ENCODE results near the gene RNF223.
"Not testable (repeated sequence)": the region's sequence is repeated elsewhere in the genome, so short reads cannot be mapped to it uniquely, and the experiment has no call there.

The RNF223 gene

DNA sequence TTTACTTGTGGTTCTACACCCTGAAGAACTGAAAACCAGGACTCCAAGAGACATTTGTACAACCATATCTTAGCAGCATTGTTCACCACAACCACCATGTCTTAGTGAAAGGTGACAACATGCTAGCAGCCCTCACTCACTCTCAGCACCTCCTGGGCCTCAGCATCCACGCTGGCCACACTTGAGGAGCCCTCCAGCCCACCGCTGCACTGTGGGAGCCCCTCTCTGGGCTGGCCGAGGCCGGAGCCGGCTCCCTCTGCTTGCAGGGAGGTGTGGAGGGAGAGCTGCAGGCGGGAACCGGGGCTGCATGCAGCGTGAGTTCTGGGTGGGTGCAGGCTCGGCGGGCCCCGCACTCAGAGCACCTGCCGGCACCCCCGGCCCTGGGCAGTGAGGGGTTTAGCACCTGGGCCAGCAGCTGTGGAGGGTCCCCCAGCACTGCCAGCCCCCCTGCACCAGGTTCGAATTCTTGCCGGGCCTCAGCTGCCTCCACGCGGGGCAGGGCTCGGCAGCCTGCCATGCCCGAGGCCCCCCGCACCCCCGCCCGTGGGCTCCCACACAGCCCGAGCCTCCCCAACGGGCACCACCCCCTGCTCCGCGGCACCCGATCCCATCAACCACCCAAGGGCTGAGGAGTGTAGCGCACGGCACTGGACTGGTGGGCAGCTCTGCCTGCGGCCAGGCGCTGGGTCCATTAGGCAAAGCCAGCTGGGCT lies 32.6 kb upstream of the RNF223 start:
- Histone ChIP-seq H3K36me3 (ENCODE audit: control insufficient read depth in 2 of 2, insufficient read depth in 2 of 2, low read length in 2 of 2) (peaks cover 0 to 3% of the 10 kb centered on the region in 2 donors), H3K9ac (ENCODE audit: low read length in 2 of 2) (no peak overlapping the region)

DNA sequence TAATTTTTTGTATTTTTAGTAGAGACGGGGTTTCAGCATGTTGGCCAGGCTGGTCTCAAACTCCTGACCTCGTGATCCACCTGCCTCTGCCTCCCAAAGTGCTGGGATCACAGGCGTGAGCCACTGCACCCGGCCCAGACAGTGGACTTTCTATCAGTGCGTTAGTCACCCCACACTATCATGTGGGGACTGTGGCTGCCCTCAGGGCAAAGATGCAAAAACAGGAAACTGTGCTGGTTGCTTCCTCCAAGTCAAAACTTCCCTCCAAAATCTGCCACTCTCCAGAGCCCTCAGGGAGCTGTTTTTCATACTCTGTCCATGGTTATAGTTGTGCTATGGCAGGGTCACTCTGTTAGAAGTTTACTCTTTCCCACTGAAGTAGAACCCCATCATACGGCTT lies 30.0 kb upstream of the RNF223 start:
- H3K36me3 ChIP-seq (ENCODE audit: control insufficient read depth in 2 of 2, insufficient read depth in 2 of 2, low read length in 2 of 2); H3K27ac ChIP-seq (ENCODE audit: low read length); H3K9ac ChIP-seq (ENCODE audit: low read length in 2 of 2); H3K9me3 ChIP-seq (ENCODE audit: control insufficient read depth in 2 of 2, low read length in 2 of 2); H3K27me3 ChIP-seq (ENCODE audit: control insufficient read depth in 1 of 2, insufficient read depth in 2 of 2, low read length in 2 of 2); H3K4me3 ChIP-seq (ENCODE audit: low read length in 2 of 2); H3K4me1 ChIP-seq (ENCODE audit: control insufficient read depth, insufficient read depth, low read length): not testable (repeated sequence)

More for the DNA sequence above, 32.6 kb upstream of the RNF223 start:
- no peak overlapping the region for H3K4me3 ChIP-seq (ENCODE audit: low read length in 2 of 2)
- H3K9me3 ChIP-seq (ENCODE audit: control insufficient read depth in 2 of 2, low read length in 2 of 2), result no peaks in the 10 kb centered on the region
- no peak overlapping the region for H3K27ac ChIP-seq (ENCODE audit: low read length)
- no peaks in the 10 kb centered on the region for H3K27me3 ChIP-seq (ENCODE audit: control insufficient read depth in 1 of 2, insufficient read depth in 2 of 2, low read length in 2 of 2)
- no peaks in the 10 kb centered on the region for H3K4me1 ChIP-seq (ENCODE audit: control insufficient read depth, insufficient read depth, low read length)

DNA sequence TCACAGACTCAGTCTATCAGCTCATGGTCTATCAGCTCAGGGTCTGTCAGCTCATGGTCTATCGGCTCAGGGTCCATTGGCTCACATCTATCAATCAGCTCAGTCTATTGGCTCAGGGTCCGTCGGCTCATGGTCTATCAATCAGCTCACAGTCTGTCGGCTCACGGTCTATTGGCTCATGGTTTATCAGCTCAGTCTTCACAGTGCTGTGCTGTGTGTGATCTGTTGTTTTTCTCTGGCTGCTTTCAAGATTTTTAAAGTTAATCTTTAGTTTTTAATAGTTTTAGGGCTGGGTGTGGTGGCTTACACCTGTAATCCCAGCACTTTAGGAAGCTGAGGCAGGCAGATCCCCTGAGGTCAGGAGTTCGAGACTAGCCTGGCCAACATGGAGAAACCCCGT lies 27.4 kb upstream of the RNF223 start:
- no peaks in the 10 kb centered on the region for H3K27me3 ChIP-seq (ENCODE audit: control insufficient read depth in 1 of 2, insufficient read depth in 2 of 2, low read length in 2 of 2)
- no peak overlapping the region for H3K27ac ChIP-seq (ENCODE audit: low read length)
- H3K9ac ChIP-seq (ENCODE audit: low read length in 2 of 2), result no peak overlapping the region
- no peaks in the 10 kb centered on the region for H3K36me3 ChIP-seq (ENCODE audit: control insufficient read depth in 2 of 2, insufficient read depth in 2 of 2, low read length in 2 of 2)
- H3K4me1 ChIP-seq (ENCODE audit: control insufficient read depth, insufficient read depth, low read length), result no peaks in the 10 kb centered on the region
- H3K4me3 ChIP-seq (ENCODE audit: low read length in 2 of 2), result no peak overlapping the region
- peaks cover 0 to 2% of the 10 kb centered on the region in 2 donors for H3K9me3 ChIP-seq (ENCODE audit: control insufficient read depth in 2 of 2, low read length in 2 of 2)

DNA sequence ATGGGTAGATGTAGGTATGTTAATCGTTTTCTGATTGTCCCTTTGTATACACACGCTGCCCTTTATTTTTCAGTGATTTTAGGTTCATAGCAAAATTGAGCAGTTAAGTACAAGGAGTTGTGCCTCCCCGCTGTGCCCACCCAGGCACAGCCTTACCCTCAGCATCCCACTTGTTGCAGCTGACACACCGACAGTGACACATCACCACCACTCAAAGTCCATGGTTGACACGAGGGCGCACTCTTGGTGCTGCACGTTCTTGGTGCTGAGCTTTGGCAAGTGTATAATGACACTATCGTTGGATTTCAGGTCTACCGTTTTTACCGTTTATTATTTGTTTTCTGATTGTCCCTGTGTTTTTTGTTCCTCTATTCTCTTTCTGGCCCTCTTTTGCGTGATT lies 26.2 kb upstream of the RNF223 start:
- Histone ChIP-seq H3K9ac (ENCODE audit: low read length in 2 of 2) (no peak overlapping the region), H3K9me3 (ENCODE audit: control insufficient read depth in 2 of 2, low read length in 2 of 2) (peaks cover 0 to 2% of the 10 kb centered on the region in 2 donors), H3K4me1 (ENCODE audit: control insufficient read depth, insufficient read depth, low read length) (no peaks in the 10 kb centered on the region), H3K27me3 (ENCODE audit: control insufficient read depth in 1 of 2, insufficient read depth in 2 of 2, low read length in 2 of 2) (no peaks in the 10 kb centered on the region), H3K27ac (ENCODE audit: low read length) (no peak overlapping the region), H3K4me3 (ENCODE audit: low read length in 2 of 2) (no peak overlapping the region), H3K36me3 (ENCODE audit: control insufficient read depth in 2 of 2, insufficient read depth in 2 of 2, low read length in 2 of 2) (no peaks in the 10 kb centered on the region)

DNA sequence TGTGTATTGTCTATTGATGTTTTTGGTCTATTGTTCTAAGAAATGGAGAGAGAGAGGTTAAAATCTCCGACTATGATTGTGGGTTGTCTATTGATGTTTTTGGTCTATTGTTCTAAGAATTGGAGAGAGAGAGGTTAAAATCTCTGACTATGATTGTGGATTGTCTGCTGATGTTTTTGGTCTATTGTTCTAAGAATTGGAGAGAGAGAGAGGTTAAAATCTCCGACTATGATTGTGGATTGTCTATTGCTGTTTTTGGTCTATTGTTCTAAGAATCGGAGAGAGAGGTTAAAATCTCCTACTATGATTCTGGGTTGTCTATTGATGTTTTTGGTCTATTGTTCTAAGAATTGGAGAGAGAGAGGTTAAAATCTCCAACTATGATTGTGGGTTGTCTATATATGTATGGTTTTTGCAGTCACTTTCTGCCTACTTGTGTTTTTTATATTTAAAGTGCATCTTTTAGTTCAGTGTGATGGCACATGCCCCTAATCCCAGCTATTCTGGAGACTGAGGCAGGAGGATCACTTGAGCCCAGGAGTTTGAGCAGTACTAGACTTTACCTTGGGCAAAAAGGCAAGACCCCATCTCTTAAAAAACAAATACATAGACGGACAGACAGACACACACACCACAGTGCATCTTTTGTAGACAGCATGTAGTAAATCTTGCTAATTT lies 25.5 kb upstream of the RNF223 start:
- no peak overlapping the region for H3K27ac ChIP-seq (ENCODE audit: low read length)
- H3K4me3 ChIP-seq (ENCODE audit: low read length in 2 of 2), result no peak overlapping the region
- no peaks in the 10 kb centered on the region for H3K4me1 ChIP-seq (ENCODE audit: control insufficient read depth, insufficient read depth, low read length)
- H3K36me3 ChIP-seq (ENCODE audit: control insufficient read depth in 2 of 2, insufficient read depth in 2 of 2, low read length in 2 of 2), result no peaks in the 10 kb centered on the region
- H3K27me3 ChIP-seq (ENCODE audit: control insufficient read depth in 1 of 2, insufficient read depth in 2 of 2, low read length in 2 of 2), result no peaks in the 10 kb centered on the region
- H3K9ac ChIP-seq (ENCODE audit: low read length in 2 of 2), result no peak overlapping the region
- H3K9me3 ChIP-seq (ENCODE audit: control insufficient read depth in 2 of 2, low read length in 2 of 2), result peaks cover 0 to 2% of the 10 kb centered on the region in 2 donors

DNA sequence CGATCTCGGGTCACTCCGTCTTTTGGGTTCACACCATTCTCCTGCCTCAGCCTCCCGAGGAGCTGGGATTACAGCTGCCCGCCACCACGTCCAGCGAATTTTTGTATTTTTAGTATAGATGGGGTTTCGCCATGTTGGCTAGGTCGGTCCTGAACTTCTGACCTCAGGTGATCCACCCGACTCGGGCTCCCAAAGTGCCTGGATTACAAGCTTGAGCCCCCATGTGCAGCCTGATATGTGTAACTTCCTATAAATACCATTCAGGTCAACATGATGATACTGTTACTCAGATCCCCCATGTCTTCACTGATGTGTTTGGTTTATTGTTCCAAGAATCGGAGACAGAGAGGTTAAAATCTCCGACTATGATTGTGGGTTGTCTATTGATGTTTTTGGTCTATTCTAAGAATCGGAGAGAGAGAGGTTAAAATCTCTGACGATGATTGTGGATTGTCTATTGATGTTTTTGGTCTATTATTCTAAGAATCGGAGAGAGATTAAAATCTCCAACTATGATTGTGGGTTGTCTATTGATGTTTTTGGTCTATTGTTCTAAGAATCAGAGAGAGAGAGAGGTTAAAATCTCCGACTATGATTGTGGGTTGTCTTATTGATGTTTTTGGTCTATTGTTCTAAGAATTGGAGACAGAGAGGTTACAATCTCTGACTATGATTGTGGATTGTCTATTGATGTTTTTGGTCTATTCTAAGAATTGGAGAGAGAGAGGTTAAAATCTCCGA lies 24.7 kb upstream of the RNF223 start:
- H3K9me3 ChIP-seq (ENCODE audit: control insufficient read depth in 2 of 2, low read length in 2 of 2), result peaks cover 0 to 2% of the 10 kb centered on the region in 2 donors
- H3K4me1 ChIP-seq (ENCODE audit: control insufficient read depth, insufficient read depth, low read length), result no peaks in the 10 kb centered on the region
- no peak overlapping the region for H3K4me3 ChIP-seq (ENCODE audit: low read length in 2 of 2)
- no peaks in the 10 kb centered on the region for H3K27me3 ChIP-seq (ENCODE audit: control insufficient read depth in 1 of 2, insufficient read depth in 2 of 2, low read length in 2 of 2)
- no peak overlapping the region for H3K27ac ChIP-seq (ENCODE audit: low read length)
- no peaks in the 10 kb centered on the region for H3K36me3 ChIP-seq (ENCODE audit: control insufficient read depth in 2 of 2, insufficient read depth in 2 of 2, low read length in 2 of 2)
- no peak overlapping the region for H3K9ac ChIP-seq (ENCODE audit: low read length in 2 of 2)

DNA sequence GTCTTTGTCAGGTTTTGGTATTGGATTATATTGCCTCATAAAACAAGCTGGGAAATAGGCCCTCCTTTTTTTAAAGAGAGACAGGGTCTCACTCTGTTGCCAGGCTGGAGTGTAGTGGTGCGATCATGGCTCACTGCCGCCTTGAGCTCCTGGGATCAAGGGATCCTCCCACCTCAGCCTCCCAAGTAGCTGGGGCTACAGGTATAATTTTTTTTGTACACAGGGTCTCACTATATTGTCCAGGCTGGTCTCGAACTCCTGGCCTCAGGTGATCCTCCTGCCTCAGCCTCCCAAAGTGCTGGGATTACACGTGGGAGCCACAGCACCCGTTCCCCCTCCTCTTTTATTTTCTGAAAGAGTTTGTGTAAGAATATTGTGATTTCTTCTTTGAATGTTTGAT lies 22.0 kb upstream of the RNF223 start:
- H3K27ac ChIP-seq (ENCODE audit: low read length); H3K36me3 ChIP-seq (ENCODE audit: control insufficient read depth in 2 of 2, insufficient read depth in 2 of 2, low read length in 2 of 2); H3K9ac ChIP-seq (ENCODE audit: low read length in 2 of 2); H3K4me3 ChIP-seq (ENCODE audit: low read length in 2 of 2); H3K27me3 ChIP-seq (ENCODE audit: control insufficient read depth in 1 of 2, insufficient read depth in 2 of 2, low read length in 2 of 2); H3K4me1 ChIP-seq (ENCODE audit: control insufficient read depth, insufficient read depth, low read length); H3K9me3 ChIP-seq (ENCODE audit: control insufficient read depth in 2 of 2, low read length in 2 of 2): not testable (repeated sequence)

DNA sequence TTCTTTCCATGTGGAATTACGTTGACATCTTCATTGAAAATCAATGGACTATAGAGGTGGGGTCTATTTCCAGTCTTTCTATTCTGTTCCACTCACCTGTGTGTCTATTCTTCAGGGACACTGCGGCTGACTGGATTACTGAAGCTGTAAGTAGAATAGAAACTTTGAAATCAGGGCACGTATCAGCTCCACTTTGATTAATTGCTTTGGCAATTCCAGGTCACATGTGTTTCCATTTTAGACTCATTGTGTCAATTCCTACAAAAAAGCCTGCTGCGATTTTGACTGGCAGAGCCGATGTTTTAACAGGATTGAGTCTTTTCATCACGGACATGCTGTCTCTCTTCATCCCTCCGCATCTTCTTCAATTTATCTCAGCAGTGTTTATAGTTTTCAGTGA lies 20.9 kb upstream of the RNF223 start:
- Histone ChIP-seq H3K9ac (ENCODE audit: low read length in 2 of 2) (no peak overlapping the region), H3K4me3 (ENCODE audit: low read length in 2 of 2) (no peak overlapping the region), H3K9me3 (ENCODE audit: control insufficient read depth in 2 of 2, low read length in 2 of 2) (no peaks in the 10 kb centered on the region), H3K36me3 (ENCODE audit: control insufficient read depth in 2 of 2, insufficient read depth in 2 of 2, low read length in 2 of 2) (no peaks in the 10 kb centered on the region), H3K27ac (ENCODE audit: low read length) (no peak overlapping the region), H3K4me1 (ENCODE audit: control insufficient read depth, insufficient read depth, low read length) (no peaks in the 10 kb centered on the region), H3K27me3 (ENCODE audit: control insufficient read depth in 1 of 2, insufficient read depth in 2 of 2, low read length in 2 of 2) (no peaks in the 10 kb centered on the region)

DNA sequence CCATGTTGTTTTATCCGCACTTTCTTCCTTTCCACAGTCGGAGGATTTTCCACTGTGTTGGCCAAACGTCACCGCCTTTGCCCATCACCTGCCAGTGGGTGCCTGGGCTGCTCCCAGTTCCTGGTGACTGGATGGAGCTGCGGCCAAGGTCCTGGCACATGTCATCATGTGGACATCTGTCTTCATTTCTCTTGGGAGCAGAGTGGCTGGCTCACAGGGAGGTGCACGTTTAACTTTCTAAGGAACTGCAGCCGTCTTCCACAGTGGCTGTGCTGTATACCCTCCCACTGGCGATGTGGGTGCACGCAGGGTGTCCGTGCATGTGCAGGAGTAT lies 19.5 kb upstream of the RNF223 start:
- Histone ChIP-seq H3K4me3 (ENCODE audit: low read length in 2 of 2) (no peak overlapping the region), H3K27me3 (ENCODE audit: control insufficient read depth in 1 of 2, insufficient read depth in 2 of 2, low read length in 2 of 2) (no peaks in the 10 kb centered on the region), H3K27ac (ENCODE audit: low read length) (no peak overlapping the region), H3K4me1 (ENCODE audit: control insufficient read depth, insufficient read depth, low read length) (no peaks in the 10 kb centered on the region), H3K9ac (ENCODE audit: low read length in 2 of 2) (no peak overlapping the region), H3K36me3 (ENCODE audit: control insufficient read depth in 2 of 2, insufficient read depth in 2 of 2, low read length in 2 of 2) (no peaks in the 10 kb centered on the region), H3K9me3 (ENCODE audit: control insufficient read depth in 2 of 2, low read length in 2 of 2) (no peaks in the 10 kb centered on the region)

DNA sequence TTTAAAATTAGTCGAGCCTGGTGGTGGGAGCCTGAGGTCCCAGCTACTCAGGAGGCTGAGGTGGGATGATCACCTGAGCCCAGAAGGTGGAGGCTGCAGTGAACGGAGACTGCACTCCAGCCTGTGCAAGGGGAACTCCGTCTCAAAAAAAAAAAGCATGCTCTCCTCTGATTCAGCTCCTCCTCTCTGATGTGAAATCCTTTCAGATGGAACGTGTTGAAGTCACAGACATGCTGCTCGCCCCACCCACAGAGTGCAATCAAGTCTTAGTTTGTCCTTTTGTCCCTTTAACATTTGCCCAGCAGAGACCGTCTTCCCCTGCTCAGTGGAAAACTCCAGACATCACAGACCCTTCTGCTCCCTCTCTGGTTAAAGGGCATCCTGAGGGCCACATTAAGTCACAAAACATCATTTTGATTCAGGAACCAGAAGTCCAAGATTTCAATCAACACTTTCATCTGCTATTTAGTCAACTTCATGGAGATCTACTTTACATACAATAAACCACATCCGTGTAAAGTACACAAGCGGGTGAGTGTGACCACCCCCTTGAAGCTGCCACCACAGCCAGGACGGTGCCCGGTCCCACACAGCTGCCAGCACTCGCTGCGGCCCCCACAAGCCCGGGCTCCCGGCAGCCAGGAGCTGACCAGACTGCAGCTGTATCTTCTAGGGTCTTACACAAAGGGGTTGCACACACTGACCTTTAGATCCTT lies 18.9 kb upstream of the RNF223 start:
- H3K4me1 ChIP-seq (ENCODE audit: control insufficient read depth, insufficient read depth, low read length), result no peaks in the 10 kb centered on the region
- H3K4me3 ChIP-seq (ENCODE audit: low read length in 2 of 2), result no peak overlapping the region
- H3K36me3 ChIP-seq (ENCODE audit: control insufficient read depth in 2 of 2, insufficient read depth in 2 of 2, low read length in 2 of 2), result no peaks in the 10 kb centered on the region
- H3K27me3 ChIP-seq (ENCODE audit: control insufficient read depth in 1 of 2, insufficient read depth in 2 of 2, low read length in 2 of 2), result no peaks in the 10 kb centered on the region
- H3K9me3 ChIP-seq (ENCODE audit: control insufficient read depth in 2 of 2, low read length in 2 of 2), result no peaks in the 10 kb centered on the region
- H3K27ac ChIP-seq (ENCODE audit: low read length), result no peak overlapping the region
- H3K9ac ChIP-seq (ENCODE audit: low read length in 2 of 2), result no peak overlapping the region
